Nephron progenitor cell (in vitro differentiated cells): ENCODE results near the gene MBNL3.

ENCODE experiments used
- DNase-seq: peaks from one replicate; pipeline ENCODE4 v3.0.0; 2021
- H3K27ac Mint-ChIP-seq: 2 replicates; pipeline ENCODE4 v1.8.0; 2021; ENCODE audit warnings: mild to moderate bottlenecking, moderate library complexity, mixed read lengths
- H3K27me3 Mint-ChIP-seq: 2 replicates; pipeline ENCODE4 v1.8.0; 2021; ENCODE audit warnings: mild to moderate bottlenecking, low read depth, mixed read lengths; ENCODE audit not compliant: poor library complexity
- H3K36me3 Mint-ChIP-seq: 2 replicates; pipeline ENCODE4 v1.8.0; 2021; ENCODE audit warnings: low read depth, mixed read lengths
- H3K4me1 Mint-ChIP-seq: 2 replicates; pipeline ENCODE4 v1.8.0; 2021; ENCODE audit warnings: mixed read lengths
- H3K4me3 Mint-ChIP-seq: 2 replicates; pipeline ENCODE4 v1.8.0; 2021; ENCODE audit warnings: mild to moderate bottlenecking, moderate library complexity, mixed read lengths
- H3K9me3 Mint-ChIP-seq: 2 replicates; pipeline ENCODE4 v1.8.0; 2021; ENCODE audit warnings: mild to moderate bottlenecking, moderate library complexity, mixed read lengths
- TF ChIP-seq, protein P1 (sequence below): fragments of 200-600 bp; sonication (generic); IDR thresholded peaks from 2 replicates; pipeline ENCODE4 v1.5.0; 2021; ENCODE audit warnings: antibody characterized with exemption

Gene MBNL3, protein sequence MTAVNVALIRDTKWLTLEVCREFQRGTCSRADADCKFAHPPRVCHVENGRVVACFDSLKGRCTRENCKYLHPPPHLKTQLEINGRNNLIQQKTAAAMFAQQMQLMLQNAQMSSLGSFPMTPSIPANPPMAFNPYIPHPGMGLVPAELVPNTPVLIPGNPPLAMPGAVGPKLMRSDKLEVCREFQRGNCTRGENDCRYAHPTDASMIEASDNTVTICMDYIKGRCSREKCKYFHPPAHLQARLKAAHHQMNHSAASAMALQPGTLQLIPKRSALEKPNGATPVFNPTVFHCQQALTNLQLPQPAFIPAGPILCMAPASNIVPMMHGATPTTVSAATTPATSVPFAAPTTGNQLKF

DNA sequence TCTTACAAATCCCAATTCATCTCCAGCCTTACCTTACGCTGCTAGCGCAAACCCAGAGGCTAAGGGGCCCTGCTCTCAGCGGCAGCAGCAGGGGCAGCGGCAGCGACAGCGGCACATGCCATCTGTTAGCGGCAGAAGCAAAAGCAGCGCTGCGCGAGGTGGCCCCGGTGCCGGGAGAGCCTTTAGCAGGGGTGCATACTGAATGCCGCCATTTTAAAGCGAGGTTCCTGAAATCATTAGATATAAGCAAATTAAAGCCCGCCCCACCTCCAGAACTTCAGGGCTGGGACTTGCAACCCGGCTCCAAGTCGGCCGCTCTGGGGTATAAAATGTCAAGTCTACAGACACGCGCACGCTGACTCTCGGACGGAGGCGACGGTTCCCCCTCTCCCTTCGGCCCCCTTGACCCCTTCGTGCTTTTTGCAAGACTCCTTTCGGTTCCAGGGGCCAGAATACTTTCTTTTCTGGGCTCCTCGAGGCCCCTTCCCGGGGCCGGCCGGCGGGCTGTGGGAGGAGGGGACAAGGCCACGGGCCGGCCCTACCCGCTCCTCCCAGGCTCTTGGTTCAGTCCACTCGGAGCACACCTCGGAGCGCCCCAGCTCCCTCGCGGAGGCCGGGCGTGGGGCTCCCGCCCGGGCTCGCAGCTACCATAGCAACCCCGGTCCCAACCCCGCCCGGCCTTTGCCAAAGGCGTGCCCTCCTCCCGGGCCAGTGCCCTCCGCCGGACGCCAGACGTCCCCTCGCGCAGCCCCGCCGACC, at the start of gene MBNL3:
MBNL3 (minus strand) TSS at position 220 of the 759 bp plus-strand sequence. CDS start 49,427 bp downstream, outside the sequence.
- H3K9me3 Mint-ChIP-seq, result no peaks in the 10 kb centered on the region
- no peak within 1 kb of the TSS for H3K27ac Mint-ChIP-seq

DNA sequence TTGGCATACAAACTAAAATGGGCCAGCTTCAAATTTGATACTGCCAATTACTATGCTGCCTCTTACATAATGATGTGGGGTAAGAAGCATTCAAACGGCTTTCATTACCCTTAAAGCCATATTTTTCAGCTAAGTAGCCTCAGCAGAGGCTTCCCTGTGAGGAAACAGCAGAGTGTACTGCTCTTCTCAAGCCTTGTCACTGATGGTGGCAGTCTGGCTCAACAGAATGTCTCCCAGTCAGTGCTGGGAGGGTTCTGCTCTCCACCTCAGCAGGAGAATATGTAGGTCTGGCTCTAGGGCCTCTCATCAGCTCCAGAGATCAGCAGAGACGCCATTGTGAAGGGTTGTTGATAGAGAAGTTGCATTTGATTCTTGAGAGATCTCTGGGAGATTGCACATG, 44.6 kb upstream of the MBNL3 start:
- no peaks in the 10 kb centered on the region for H3K36me3 Mint-ChIP-seq
- TF ChIP-seq, protein P1, sequence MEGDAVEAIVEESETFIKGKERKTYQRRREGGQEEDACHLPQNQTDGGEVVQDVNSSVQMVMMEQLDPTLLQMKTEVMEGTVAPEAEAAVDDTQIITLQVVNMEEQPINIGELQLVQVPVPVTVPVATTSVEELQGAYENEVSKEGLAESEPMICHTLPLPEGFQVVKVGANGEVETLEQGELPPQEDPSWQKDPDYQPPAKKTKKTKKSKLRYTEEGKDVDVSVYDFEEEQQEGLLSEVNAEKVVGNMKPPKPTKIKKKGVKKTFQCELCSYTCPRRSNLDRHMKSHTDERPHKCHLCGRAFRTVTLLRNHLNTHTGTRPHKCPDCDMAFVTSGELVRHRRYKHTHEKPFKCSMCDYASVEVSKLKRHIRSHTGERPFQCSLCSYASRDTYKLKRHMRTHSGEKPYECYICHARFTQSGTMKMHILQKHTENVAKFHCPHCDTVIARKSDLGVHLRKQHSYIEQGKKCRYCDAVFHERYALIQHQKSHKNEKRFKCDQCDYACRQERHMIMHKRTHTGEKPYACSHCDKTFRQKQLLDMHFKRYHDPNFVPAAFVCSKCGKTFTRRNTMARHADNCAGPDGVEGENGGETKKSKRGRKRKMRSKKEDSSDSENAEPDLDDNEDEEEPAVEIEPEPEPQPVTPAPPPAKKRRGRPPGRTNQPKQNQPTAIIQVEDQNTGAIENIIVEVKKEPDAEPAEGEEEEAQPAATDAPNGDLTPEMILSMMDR, result no peak
- no peak overlapping the region for H3K27ac Mint-ChIP-seq
- DNase-seq, result no peak
- no peaks in the 10 kb centered on the region for H3K4me1 Mint-ChIP-seq
- H3K9me3 Mint-ChIP-seq, result no peaks in the 10 kb centered on the region
- peaks cover 8% of the 10 kb centered on the region for H3K27me3 Mint-ChIP-seq
- H3K4me3 Mint-ChIP-seq, result no peak overlapping the region

More for the DNA sequence above, at the start of gene MBNL3:
- Mint-ChIP-seq H3K4me3 (peak within 1 kb of the TSS; percentile 92), H3K4me1 (peaks cover 57% of the 10 kb centered on the region), H3K36me3 (no peaks in the 10 kb centered on the region), H3K27me3 (peaks cover 82% of the 10 kb centered on the region)
- peak; percentile 71 for DNase-seq
- TF ChIP-seq, protein P1, result no peak

DNA sequence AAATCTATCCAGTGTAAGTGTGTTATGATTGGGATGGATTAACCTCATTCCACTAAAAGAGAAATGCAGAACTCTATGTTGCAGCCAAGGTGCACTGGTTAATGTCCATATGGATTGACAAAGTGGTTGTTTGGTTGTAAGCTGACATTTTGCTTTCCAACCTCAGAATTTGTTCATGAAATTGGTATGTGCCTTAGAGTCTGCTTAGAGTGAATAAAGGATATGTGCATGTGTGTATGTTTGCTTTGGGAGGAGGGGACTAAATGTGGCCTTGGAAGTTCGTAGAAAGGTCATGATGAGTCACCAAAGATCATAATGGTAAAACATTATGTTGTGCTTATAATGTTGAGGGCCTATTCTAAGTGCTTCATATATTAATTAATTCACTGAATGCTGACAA, 44.1 kb upstream of the MBNL3 start:
- Mint-ChIP-seq H3K27ac (no peak overlapping the region), H3K4me3 (no peak overlapping the region), H3K27me3 (peaks cover 12% of the 10 kb centered on the region), H3K4me1 (no peaks in the 10 kb centered on the region), H3K36me3 (no peaks in the 10 kb centered on the region), H3K9me3 (no peaks in the 10 kb centered on the region)
- DNase-seq, result no peak
- TF ChIP-seq, protein P1, result no peak

DNA sequence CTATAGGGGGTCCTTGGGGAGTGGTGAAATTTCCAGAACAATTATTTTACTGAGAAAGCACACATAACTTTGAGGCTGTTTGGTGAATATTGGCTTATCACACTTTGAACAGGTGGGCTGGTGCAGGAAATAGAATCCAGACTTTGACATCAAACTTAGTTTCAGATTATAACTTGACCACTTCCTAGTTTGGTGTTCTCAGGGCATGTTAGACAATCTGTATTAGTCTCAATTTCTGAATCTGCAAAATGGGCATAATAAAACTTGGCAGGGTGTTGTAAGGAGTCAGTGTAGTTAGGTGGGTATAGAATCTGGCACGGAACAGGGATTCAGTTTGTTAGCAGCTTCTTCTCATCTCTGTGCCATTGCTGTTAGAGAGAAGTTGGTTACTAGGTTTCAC, 43.3 kb upstream of the MBNL3 start:
- Mint-ChIP-seq H3K9me3 (no peaks in the 10 kb centered on the region), H3K27me3 (peaks cover 16% of the 10 kb centered on the region), H3K4me1 (no peaks in the 10 kb centered on the region), H3K36me3 (no peaks in the 10 kb centered on the region), H3K27ac (no peak overlapping the region), H3K4me3 (no peak overlapping the region)
- TF ChIP-seq, protein P1, result no peak
- DNase-seq, result no peak

DNA sequence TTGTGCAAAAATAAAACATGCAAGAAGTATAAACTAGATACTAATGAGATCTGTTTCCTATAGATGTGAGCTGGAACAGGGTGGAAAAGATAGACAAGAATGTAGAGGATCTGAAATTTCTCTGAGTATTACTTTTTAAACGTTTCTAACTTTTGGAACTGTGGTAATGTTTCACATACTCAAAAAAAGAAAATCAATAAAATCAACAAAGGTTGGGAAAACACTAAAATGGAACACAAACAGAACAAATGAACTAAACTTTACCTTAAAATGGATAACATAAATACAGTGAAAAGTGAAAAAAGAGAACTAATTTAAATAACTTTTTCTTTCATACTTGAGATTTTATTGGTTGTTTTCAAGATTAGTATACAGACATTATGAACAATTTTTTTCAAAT, 32.0 kb upstream of the MBNL3 start:
- Mint-ChIP-seq H3K27ac (no peak overlapping the region), H3K9me3 (no peaks in the 10 kb centered on the region), H3K4me1 (no peaks in the 10 kb centered on the region), H3K36me3 (no peaks in the 10 kb centered on the region), H3K4me3 (no peak overlapping the region), H3K27me3 (peaks cover 4% of the 10 kb centered on the region)
- DNase-seq, result no peak
- TF ChIP-seq, protein P1, result no peak
